Endodermal cell (in vitro differentiated cells): ENCODE results near the gene PALLD. TPM values are rescaled to one million over a fixed set of nuclear protein-coding genes. Genes with fewer than 3 reads are reported as not detected.

ENCODE experiments used
- DNase-seq: peaks from one replicate; pipeline ENCODE4 v3.0.0-alpha.2; 2017
- H3K27ac ChIP-seq: 2 replicates; pipeline ENCODE4 v1.5.1; 2013; ENCODE audit warnings: mild to moderate bottlenecking, low read depth, low read length, moderate library complexity
- H3K27me3 ChIP-seq: 2 replicates; pipeline ENCODE4 v1.6.1; 2013; ENCODE audit warnings: mild to moderate bottlenecking, low read length, moderate library complexity; ENCODE audit not compliant: insufficient read depth, control insufficient read depth, poor library complexity, severe bottlenecking
- H3K36me3 ChIP-seq: 2 replicates; pipeline ENCODE4 v1.7.0; 2013; ENCODE audit warnings: mild to moderate bottlenecking, low read length, moderate library complexity; ENCODE audit not compliant: control insufficient read depth, insufficient read depth
- H3K4me1 ChIP-seq: one replicate; pipeline ENCODE4 v1.7.0; 2013; ENCODE audit warnings: low read length; ENCODE audit not compliant: control insufficient read depth, insufficient read depth
- H3K4me3 ChIP-seq: 2 replicates; pipeline ENCODE4 v1.5.1; 2013; ENCODE audit warnings: mild to moderate bottlenecking, low read length, moderate library complexity
- H3K9ac ChIP-seq: 2 replicates; pipeline ENCODE4 v1.6.1; 2013; ENCODE audit warnings: mild to moderate bottlenecking, low read length, moderate library complexity; ENCODE audit not compliant: poor library complexity, severe bottlenecking; ENCODE audit errors: extremely low read depth
- H3K9me3 ChIP-seq: 2 replicates; pipeline ENCODE4 v1.6.1; 2013; ENCODE audit warnings: mild to moderate bottlenecking, low read length, moderate library complexity; ENCODE audit not compliant: control insufficient read depth
- H3K27ac Mint-ChIP-seq: 2 replicates; pipeline ENCODE4 v1.8.0; 2020; ENCODE audit warnings: mixed read lengths
- H3K27me3 Mint-ChIP-seq: 2 replicates; pipeline ENCODE4 v1.8.0; 2021; ENCODE audit warnings: mild to moderate bottlenecking, mixed read lengths; ENCODE audit not compliant: insufficient read depth
- H3K36me3 Mint-ChIP-seq: 2 replicates; pipeline ENCODE4 v1.8.0; 2020; ENCODE audit warnings: low read depth, mixed read lengths
- H3K4me1 Mint-ChIP-seq: 2 replicates; pipeline ENCODE4 v1.8.0; 2020; ENCODE audit warnings: mixed read lengths
- H3K4me3 Mint-ChIP-seq: 2 replicates; pipeline ENCODE4 v1.8.0; 2020; ENCODE audit warnings: mild to moderate bottlenecking, moderate library complexity, mixed read lengths
- H3K9me3 Mint-ChIP-seq: 2 replicates; pipeline ENCODE4 v1.8.0; 2020; ENCODE audit warnings: mild to moderate bottlenecking, mixed read lengths
- WGBS, 2 experiments: methylation state at CpG; one replicate each; pipeline versions ENCODE4 v1.1.5 to v1.1.7; 2013; ENCODE audit warnings: missing lambda C conversion rate in 2 of 2, mixed read lengths in 1 of 2; ENCODE audit not compliant: insufficient coverage in 1 of 2, insufficient read length in 1 of 2; 5-methylcytosine and 5-hydroxymethylcytosine counted together
- total RNA-seq, 2 donors: library from RNA; stranded (reverse); fragmentation: NEBNext Ultra II Directional in 1 of 2; extraction: Animal tissue kit (Norgen Biotek cat#: 25700) in 1 of 2; gene quantifications; 2 replicates in 1 of 2; 3 replicates in 1 of 2; pipeline ENCODE4 v1.2.1, GENCODE V29; 2021
- TF ChIP-seq, protein P1 (sequence below): fragments of 200-600 bp; sonication (generic); conservative IDR thresholded peaks from 2 replicates; pipeline ENCODE4 v1.5.0; 2021; ENCODE audit warnings: antibody characterized with exemption, mild to moderate bottlenecking

The PALLD gene
- total RNA-seq, 2 donors from 2014 or later: 51.8 to 86.7 TPM

DNA sequence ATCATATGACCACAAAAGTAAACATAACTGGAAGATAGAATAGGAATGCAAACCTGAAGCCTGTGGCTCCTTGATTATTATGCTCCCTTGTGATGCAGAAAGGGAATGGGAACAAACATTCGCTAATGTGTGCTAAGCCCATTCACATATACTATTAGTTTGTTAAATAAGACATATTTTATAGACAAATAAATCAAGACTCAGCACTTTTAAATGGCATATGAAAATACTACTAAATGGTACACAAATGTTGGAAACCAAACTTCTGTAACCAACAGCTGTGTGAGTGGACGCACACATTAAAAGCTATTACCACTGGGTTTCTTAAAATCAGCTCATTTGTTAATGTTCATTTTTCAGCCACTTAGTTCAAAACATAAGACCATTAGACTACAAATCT is 417.2 kb downstream of the PALLD start:
- no peak overlapping the region for H3K9ac ChIP-seq
- DNase-seq: no peak
- no peak overlapping the region for H3K4me3 ChIP-seq
- peaks cover 82% of the 10 kb centered on the region for H3K36me3 ChIP-seq
- TF ChIP-seq, protein P1, sequence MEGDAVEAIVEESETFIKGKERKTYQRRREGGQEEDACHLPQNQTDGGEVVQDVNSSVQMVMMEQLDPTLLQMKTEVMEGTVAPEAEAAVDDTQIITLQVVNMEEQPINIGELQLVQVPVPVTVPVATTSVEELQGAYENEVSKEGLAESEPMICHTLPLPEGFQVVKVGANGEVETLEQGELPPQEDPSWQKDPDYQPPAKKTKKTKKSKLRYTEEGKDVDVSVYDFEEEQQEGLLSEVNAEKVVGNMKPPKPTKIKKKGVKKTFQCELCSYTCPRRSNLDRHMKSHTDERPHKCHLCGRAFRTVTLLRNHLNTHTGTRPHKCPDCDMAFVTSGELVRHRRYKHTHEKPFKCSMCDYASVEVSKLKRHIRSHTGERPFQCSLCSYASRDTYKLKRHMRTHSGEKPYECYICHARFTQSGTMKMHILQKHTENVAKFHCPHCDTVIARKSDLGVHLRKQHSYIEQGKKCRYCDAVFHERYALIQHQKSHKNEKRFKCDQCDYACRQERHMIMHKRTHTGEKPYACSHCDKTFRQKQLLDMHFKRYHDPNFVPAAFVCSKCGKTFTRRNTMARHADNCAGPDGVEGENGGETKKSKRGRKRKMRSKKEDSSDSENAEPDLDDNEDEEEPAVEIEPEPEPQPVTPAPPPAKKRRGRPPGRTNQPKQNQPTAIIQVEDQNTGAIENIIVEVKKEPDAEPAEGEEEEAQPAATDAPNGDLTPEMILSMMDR: no peak
- no peaks in the 10 kb centered on the region for H3K4me1 ChIP-seq
- no peak overlapping the region for H3K4me3 Mint-ChIP-seq
- H3K9me3 ChIP-seq: no peaks in the 10 kb centered on the region
- no peak overlapping the region for H3K27ac ChIP-seq
- peaks cover 20% of the 10 kb centered on the region for H3K36me3 Mint-ChIP-seq
- H3K27me3 Mint-ChIP-seq: no peaks in the 10 kb centered on the region
- 98 to 100% methylated on average over 1 of the region's 2 CpGs for WGBS, 2 experiments
- no peak overlapping the region for H3K27ac Mint-ChIP-seq
- no peaks in the 10 kb centered on the region for H3K4me1 Mint-ChIP-seq
- H3K9me3 Mint-ChIP-seq: no peaks in the 10 kb centered on the region
- H3K27me3 ChIP-seq: no peaks in the 10 kb centered on the region

GRCh38 chr4:168917138-168917779 is 420.4 kb downstream of the PALLD start:
- Mint-ChIP-seq H3K36me3 (peaks cover 22% of the 10 kb centered on the region), H3K4me1 (no peaks in the 10 kb centered on the region), H3K9me3 (no peaks in the 10 kb centered on the region), H3K27ac (no peak overlapping the region), H3K4me3 (no peak overlapping the region), H3K27me3 (no peaks in the 10 kb centered on the region)
- Histone ChIP-seq H3K27ac (no peak overlapping the region), H3K9me3 (no peaks in the 10 kb centered on the region), H3K9ac (no peak overlapping the region), H3K27me3 (no peaks in the 10 kb centered on the region), H3K4me3 (no peak overlapping the region), H3K36me3 (peaks cover 77% of the 10 kb centered on the region), H3K4me1 (no peaks in the 10 kb centered on the region)
- TF ChIP-seq, protein P1: peak; percentile 85
- no peak for DNase-seq
- 85 to 96% methylated on average over 6 to 8 of the region's 8 CpGs for whole genome bisulfite sequencing, 2 experiments

- Mint-ChIP-seq H3K4me1 (peaks cover 3% of the 10 kb centered on the region), H3K27me3 (no peaks in the 10 kb centered on the region), H3K36me3 (peaks cover 30% of the 10 kb centered on the region), H3K4me3 (no peak overlapping the region), H3K27ac (no peak overlapping the region), H3K9me3 (no peaks in the 10 kb centered on the region)
- H3K36me3 ChIP-seq: peaks cover 80% of the 10 kb centered on the region
- TF ChIP-seq, protein P1: no peak
- DNase-seq: no peak
- H3K4me3 ChIP-seq: no peak overlapping the region
- no peaks in the 10 kb centered on the region for H3K4me1 ChIP-seq
- 94 to 95% methylated on average over 3 to 4 of the region's 4 CpGs for WGBS, 2 experiments
- H3K9me3 ChIP-seq: no peaks in the 10 kb centered on the region
- no peak overlapping the region for H3K9ac ChIP-seq
- no peaks in the 10 kb centered on the region for H3K27me3 ChIP-seq
- H3K27ac ChIP-seq: peak overlapping the region; percentile 5
Observed at GRCh38 chr4:168919706-168920324, 423.0 kb downstream of the PALLD start.
